Dedifferentiated amniotic fluid mesenchymal stem cell (primary cell): ENCODE data around the gene OR52H1.
"Not testable (repeated sequence)": the region's sequence is repeated elsewhere in the genome, so short reads cannot be mapped to it uniquely, and the experiment has no call there.

Source experiments
- DNase-seq: peaks from one replicate; pipeline ENCODE4 v3.0.0-alpha.2; 2016; ENCODE audit errors: extremely low spot score

The OR52H1 gene

DNA sequence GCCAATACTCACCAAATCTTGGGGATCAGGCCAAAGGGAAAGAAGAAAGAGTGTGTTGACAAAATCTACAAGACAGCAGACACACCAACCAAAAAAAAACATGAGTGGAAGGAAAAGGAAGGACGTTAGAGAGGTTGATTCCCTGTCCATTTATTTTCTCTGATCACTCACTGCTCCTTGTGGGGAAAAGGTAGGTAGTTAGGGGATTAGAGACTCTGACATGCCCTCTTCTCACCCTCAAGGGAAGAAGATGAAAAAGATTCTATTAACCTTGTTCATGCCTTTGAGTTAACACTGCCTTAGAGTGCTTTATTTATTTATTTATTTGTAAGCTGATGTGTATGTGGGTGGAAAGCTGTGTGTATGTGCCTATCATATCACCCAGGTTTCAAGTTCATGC is at the start of gene OR52H1:
Gene OR52H1 (minus strand): TSS at position 101 of the 400 bp plus-strand sequence. CDS start 3,035 bp downstream, outside the sequence.
- no peak for DNase-seq

DNA sequence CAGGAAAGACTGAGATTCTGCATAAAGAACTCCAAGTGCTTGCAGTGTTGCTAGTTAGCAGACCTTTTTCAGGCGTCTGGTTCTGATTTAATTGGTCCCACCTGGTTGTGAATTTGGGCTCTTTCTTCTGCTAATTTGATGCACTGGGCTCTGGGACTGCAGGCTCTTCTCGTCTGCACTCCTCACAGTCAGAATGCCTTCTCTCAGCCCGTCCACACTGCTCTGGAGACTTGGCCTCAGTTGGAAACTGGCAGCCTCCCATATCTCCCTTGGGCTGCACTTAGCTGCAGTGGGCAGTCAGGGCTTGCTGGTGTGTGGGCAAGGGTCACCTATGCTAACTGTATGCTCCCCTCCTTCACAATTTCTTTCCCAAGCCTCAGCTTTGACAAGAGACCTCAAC is 49.6 kb upstream of the OR52H1 start:
- DNase-seq, result no peak

DNA sequence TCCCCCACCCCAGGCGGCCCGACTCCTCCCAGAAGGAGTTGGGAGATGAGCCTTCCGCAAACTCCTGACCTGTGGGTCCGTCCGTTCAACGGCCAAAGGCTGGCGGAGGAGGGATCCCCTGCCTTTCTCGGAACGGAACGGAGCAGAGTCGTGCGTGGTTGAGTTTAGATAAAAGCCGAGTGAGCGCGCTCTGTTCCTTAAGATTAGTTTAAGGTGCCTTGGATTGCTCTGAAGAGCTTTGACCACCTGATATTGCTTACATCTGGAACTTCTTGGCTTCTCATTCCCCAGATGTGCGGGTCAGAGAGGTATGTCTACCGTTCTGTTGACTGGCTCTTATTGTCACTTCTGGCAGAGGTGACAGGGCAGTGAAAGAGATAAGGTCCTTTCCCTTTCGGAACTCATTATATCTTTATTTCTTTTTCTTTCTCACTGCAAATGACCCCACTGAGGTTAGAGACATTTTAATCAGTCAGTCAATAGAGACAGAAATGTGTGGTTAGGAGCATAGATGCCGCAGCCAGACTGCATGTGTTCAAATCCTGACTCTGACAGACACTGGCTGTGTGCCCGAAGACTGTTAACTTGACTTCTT is 48.4 kb upstream of the OR52H1 start, which contains the start of gene TRIM6:
Gene TRIM6 (plus strand): TSS at position 31 of the 595 bp plus-strand sequence. CDS start 261 bp downstream, at position 292.
- no peak for DNase-seq

DNA sequence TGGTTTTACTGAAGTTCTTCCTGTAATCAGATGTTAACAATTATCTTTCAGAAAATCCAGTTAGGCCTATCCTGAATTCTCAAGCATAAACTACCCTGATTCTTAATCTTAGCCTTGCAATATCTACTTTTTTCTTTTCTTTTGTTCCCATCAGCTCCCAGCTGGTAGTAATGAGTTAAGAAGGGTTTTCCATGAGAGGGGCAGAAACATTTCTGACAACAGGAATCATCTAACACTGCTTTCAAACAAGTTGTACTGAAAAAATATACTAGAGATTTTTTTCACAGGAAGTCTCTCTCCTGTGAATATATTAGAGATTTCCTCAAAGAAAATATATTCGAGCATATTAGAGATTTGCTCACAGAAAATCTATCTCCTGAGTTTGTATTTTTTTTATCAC is 44.8 kb upstream of the OR52H1 start:
- DNase-seq, result no peak

DNA sequence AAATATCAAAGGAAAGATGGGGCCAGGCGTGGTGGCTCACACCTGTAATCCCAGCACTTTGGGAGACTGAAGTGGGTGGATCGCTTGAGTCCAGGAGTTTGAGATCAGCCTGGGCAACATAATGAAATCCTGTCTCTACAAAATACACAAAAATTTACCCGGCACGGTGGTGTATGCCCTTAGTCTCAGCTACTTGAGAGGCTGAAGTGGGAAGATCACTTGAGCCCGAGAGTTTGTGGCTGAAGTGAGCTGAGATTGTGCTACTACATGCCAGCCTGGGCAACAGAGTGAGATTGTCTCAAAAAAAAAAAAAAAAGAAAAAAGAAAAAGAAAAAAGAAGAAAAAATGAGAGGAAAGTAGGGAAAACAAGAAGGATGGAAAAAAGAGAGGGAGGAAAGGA is 44.3 kb upstream of the OR52H1 start:
- DNase-seq, result no peak

DNA sequence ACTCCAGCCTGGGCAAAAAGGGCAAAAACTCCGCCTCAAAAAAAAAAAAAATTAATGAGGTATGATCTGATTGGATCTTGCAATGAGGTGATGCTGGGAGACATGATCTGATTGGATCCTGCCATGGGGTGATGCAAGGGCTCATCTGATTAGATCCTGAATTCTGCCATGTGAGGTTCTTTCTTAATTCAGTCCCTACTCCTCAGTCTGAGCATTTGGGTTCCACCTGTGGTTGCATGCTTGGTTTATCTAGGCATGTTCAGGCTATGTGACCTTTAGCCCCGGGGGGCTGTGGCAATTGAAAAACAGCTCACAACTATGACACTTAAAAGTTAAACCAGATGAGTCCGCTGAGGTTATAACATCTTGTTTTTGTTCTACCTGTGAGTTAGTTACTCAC is 43.3 kb upstream of the OR52H1 start:
- DNase-seq, result no peak

DNA sequence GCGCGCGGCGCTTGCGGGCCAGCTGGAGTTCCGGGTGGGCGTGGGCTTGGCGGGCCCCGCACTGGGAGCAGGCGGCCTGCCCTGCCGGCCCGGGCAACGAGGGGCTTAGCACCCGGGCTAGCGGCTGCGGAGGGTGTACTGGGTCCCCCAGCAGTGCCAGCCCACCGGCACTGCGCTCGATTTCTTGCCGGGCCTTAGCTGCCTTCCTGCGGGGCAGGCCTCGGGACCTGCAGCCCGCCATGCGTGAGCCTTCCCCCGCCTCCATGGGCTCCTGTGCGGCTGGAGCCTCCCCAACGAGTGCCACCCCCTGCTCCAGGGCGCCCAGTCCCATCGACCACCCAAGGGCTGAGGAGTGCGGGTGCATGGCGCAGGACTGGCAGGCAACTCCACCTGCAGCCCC is 41.6 kb upstream of the OR52H1 start:
- not testable (repeated sequence) for DNase-seq

DNA sequence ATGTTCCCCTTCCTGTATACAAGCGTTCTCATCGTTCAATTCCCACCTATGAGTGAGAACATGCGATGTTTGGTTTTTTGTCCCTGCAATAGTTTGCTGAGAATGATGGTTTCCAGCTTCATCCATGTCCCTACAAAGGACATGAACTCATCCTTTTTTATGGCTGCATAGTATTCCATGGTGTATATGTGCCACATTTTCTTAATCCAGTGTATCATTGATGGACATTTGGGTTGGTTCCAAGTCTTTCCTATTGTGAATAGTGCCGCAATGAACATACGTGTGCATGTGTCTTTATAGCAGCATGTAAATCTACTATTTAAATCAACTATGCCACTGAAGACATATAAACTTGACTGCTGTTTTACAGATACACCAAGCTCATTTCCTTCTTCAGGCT is 36.1 kb upstream of the OR52H1 start:
- DNase-seq, result not testable (repeated sequence)

DNA sequence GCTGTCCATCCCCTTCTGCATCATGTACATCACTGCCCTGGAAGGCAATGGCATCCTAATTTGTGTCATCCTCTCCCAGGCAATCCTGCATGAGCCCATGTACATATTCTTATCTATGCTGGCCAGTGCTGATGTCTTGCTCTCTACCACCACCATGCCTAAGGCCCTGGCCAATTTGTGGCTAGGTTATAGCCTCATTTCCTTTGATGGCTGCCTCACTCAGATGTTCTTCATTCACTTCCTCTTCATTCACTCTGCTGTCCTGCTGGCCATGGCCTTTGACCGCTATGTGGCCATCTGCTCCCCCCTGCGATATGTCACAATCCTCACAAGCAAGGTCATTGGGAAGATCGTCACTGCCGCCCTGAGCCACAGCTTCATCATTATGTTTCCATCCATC is 32.7 kb upstream of the OR52H1 start:
- no peak for DNase-seq

DNA sequence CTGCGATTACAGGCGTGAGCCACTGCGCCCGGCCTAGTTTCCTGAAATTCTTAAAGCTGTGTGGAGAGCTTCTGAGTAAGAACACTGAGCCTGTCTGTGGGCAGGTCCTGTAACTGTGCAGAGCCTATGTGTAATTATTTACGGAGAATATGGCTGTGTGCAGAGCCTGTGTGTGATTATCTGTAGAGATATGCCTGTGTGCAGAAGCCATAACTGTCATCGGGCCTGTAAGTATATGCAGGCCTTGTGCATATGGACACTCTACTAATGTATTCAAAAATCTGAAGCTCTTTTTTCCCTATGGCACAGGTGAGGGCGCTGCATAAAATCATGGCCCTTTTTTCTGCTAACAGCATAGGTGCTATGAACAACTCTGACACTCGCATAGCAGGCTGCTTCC is 32.2 kb upstream of the OR52H1 start, which contains the start of gene OR52B6:
Gene OR52B6 (plus strand): TSS at position 301 of the 400 bp plus-strand sequence. CDS start 0 bp downstream, at position 301.
- DNase-seq, result no peak

DNA sequence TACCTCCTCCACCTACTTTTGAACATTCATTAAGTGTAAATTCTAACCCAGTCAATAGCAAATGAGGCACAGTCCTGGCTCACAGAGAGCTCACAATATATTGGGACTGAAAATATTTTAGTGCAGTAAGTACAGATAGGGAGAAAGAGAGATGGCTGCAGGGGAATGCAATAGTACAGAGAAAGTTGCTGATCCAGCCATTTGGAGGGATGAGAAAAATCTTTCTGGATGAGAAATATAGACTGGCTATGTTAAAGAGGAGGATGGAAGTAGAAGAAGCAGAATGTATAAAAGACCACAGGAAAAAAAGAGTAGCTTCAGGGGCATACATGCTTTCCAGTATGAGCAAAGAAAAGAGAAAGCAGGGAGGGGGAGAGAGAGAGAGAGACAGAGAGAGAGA is 28.8 kb upstream of the OR52H1 start:
- no peak for DNase-seq

DNA sequence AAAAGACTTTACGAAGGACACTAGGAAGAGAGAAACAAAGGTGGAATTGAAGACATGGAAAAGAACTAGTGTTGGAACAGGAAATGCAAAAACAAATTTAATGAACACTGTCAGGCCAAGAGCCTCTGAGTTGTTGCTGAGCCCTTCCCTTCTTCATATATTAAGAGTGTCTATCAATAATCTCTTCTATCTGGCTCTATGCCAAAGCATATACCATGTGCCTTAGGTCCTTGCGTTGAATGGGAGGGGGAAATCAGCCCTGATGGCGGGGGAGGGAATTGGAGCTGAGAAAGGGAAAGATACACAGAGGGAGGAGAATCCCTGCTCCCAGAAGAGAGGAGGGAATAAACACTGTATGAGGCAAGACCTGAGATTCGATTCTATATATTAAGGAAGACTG is 26.8 kb upstream of the OR52H1 start:
- no peak for DNase-seq

DNA sequence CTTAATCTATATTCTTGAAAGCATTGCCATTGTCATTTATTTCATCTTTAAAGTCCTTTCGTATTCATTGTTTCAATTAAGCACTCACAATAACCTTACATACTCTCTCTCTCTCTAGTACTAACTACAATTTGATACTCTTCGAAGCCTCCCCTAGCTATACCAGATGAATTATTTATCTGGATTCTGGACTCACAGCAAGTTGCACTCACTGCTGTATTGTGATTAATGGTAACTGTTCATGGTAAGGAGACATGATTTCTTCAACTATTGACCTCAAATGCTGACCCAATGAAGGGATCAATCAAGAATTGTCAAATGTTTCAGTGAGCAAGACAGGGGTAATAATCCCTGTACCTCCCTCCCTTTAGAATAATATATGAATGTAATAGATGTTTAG is 26.3 kb upstream of the OR52H1 start:
- no peak for DNase-seq

DNA sequence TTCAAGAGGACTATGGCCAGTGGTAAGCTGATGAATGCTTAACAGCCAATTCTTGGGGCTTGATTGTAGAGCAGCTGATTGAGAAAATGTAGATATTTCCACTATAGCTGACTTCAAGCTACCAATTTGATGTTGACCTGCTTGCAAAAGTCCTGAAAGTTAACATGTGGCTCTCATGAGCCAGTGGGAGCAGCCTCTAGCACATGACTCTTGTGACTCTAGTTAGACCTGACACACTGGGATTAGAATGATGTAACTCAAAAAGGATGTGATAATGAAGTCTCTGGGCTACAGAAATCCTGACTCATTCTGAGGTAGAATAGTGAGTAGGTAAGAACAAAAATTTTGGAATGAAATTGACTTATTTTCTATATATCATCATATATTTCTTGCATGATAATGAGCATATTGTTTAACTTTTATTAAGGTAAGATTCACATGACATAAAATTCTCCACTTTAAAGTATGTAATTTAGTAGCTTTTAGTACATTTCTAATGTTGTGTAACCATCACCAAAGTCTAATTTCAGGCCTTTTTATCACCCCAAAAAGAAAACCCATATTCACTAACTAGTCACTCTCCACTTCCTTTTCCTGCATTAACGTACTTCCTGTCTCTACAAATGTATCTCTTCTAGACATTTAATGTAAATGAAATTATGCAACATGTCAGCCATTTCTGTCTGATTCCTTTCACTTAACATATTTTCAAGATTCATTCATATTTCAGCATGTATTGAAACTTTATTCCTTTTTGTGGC is 16.1 kb upstream of the OR52H1 start:
- no peak for DNase-seq

DNA sequence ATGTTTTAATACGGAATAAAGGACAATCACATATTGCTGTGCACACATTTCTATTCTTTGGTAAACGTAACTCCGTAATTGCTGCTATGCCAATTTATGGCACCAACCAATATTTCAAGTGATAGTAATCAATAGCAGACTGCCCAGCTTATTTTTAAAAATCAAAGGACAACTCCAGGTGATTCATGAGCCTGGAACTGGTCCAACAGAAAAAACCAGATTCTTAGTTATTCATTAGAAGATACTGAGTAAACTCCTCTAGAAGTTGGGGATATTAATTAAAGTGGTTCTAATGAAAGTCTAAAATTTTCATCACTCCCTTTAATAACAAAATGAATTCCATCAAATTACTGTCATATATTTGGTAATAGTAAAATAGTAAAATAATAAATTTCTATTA is 9.4 kb upstream of the OR52H1 start:
- DNase-seq, result no peak

DNA sequence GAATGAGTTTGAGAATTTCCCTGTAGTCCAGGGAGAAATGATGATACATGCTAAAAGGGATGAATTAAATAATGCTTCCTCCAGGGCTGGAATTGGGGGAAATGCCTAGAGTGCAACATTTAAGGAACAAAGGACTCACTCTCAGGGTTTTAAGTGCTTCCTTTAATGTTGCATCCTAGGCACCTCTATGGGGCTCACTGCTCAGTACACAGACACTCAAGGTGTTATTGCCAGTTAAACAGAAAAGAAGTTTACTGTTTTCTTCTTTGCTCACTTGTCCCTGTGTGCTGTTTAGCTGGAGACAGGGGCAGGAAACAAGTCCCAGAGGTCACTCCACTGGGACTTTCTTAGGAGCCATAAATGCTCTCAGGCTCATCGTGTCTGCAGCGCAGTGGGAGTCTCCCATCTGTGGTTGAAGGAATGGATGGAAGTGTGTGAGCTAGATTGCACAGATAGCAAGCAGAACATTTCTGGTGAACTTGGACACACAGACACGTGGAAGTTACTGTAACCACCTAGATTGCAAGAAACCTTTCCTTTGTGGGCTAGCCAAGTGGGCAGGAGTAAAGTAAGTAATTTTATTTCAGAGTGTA is 8.4 kb upstream of the OR52H1 start:
- DNase-seq, result no peak

DNA sequence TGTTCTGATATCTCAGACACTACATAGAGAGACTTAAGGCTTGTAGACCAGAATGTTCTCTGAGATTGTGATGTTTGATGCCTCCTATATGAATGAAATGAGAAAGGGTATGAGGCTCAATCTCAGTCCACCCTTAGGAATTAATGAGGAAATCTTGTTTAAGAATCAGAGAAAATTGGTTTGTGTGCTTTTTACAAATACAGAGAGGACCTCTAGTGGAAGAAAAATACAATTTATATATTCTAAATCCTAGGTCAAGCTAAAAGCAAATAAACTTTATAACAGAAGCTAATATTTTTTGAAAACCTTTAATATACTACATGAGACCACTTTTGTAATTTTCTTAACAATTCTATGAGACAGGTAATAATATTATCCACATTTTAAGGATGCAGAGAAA is 5.0 kb upstream of the OR52H1 start:
- no peak for DNase-seq

DNA sequence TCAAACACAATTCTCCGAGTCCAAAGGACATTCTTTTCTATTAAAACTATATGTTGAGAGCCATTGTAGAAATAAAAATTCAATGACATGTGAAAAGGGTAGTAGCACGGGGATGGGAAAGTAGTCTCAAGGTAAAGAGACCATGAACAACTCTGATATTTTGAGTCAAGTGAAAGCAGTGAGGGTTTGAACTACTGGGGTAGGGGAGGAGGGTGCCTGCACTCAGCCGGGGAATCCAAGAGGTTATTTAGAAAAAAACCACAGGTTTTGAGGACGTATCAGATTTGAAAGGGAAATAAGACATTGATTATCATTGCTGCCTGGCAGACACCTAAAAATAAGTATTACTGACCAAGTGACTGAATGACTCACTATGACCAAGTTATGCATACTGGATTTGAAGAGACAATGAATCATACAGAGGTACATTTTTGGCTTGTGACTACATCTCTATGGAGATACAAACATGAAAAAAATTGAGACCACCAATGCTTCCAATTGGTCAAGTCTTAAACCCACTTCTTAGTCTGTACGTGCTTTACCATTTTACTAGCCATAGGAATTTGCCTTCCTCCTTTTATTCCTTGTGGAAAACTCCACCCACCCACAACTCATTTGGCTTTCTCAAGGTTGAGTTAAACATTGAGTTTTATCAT is 2.2 kb upstream of the OR52H1 start:
- no peak for DNase-seq

DNA sequence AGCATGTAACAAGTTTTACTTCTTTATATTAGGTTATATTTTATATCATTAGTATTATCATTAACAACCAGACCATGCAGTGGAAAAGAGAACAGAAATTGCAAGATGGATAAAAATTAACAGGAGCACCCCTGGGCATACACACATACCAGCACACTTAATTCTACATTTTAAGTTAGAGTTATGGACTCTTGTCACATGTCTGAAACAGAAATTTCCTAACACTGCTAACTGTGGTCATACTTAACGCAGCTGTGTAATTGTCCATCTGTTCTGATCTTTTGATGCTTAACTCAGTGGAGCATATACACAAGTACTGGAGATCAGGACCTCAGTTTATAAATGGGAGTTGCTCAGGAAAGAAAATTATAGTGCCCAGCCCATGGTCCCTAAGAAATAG is 358 bp downstream of the OR52H1 start:
- no peak for DNase-seq

DNA sequence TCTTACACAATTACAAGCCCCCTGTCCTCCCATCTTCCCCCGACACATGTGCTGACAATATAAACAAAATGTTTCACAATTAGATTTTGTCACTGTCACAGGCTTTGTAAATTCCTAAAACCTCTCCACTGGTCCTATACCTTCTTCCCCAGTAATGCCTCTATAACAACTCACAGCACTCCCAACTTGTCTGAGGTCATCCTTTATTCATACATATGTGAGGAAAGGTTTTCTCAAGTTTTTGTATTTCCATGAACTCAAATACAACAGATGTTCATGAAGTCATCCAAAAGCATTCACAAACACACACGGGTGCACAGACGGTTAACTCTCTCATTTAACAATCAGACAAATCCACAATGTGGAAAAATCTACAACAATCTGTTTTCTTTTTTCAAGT is 1.9 kb downstream of the OR52H1 start:
- no peak for DNase-seq

DNA sequence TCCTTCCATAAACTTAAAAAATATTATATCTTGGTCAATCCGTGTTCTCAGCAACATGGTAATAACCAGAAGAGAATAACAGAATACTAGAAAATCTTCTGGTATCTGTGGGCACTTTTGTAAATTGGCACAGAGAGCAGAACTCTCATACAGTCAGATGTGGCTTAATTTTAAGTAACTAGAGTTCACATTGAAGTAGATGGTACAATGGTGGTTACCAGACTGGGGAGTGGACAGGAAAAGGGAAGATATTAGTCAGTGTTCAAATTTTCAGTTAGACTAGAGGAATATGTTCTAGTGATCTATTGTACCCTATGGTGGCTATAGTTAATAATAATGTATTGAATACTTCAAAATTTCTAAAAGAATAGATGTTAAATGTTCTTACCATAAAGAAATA is 6.9 kb downstream of the OR52H1 start:
- no peak for DNase-seq

DNA sequence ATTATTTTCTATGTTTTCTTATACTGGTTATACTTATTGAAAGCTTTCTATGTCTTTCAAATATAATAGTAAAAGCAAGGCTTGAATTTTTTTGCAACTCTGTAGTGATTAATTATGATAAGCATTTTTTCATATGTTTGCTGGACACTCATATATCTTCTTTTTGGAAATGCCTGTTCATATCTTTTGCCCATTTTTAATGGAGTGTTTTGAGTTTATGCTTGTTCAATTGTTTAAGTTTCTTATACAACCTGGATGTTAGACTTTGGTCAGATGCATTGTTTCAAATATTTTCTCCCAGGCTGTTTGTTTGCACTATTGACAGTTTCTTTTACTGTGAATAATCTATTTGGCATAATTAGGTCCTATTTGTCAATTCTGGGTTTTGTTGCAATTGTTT is 11.9 kb downstream of the OR52H1 start:
- DNase-seq, result no peak

DNA sequence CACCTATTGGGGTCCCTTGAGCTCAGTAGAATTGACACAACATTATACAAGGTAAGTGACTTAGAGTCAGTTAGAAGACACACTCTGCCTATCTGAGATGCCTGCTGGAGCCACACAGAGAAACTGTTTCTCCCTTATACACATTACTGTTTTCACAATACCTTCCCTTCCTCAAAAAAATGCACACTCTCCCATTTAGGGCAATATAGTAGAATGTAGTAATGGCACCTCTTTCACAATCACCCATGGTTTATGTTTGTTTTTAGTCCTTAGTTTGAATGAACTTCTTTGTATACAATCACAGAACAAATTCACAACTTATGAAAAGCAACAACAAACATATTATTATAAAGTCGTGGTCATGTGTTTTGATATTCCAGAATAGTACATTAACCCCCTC is 14.3 kb downstream of the OR52H1 start:
- no peak for DNase-seq
